Measurements from ENCODE around the gene TREX2. TPM values are rescaled to one million over a fixed set of nuclear protein-coding genes. Genes with fewer than 3 reads are reported as not detected.

Gene TREX2
- total RNA-seq, 1 experiment from 2014 or later = 1.1 TPM

DNA sequence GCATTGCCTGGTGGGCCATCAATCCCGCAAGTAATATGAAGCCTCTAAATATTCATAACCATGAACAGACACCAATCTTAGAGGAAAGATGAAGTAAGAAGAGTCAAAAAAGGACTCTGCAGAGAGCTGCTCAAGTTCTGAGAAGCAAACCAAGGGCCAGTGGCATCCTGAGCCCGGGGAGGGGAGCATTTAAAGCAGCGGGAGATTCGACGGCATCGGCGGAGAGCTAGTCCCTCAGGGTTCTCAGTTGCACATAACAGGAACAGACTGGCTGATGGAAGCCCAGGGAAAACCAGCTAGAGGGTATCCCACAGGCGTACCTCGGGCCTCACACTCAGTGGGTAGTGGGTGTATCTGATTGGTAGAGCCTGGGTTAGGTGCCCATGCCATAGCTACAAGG, 39.8 kb downstream of the TREX2 start:
- Histone ChIP-seq H3K4me1 (ENCODE audit: insufficient read depth, low read length) (no peaks in the 10 kb centered on the region), H2BK15ac (ENCODE audit: low read depth, low read length) (no peak overlapping the region), H4K91ac (ENCODE audit: insufficient read length, low read depth, low read length) (no peak overlapping the region), H3K27me3 (ENCODE audit: insufficient read depth, low read length) (peaks cover 3% of the 10 kb centered on the region; the same call in 1 of the 2 replicates), H2AFZ (ENCODE audit: low read length) (no peak overlapping the region), H3K4me2 (ENCODE audit: insufficient read depth, insufficient read length, low read length) (no peak overlapping the region), H3K23me2 (ENCODE audit: insufficient read length, low read depth, low read length, poor library complexity, severe bottlenecking) (no peaks in the 10 kb centered on the region), H3K4ac (ENCODE audit: low read depth, low read length) (no peak overlapping the region), H4K20me1 (ENCODE audit: control insufficient read depth, insufficient read depth, insufficient read length) (no peaks in the 10 kb centered on the region), H4K8ac (replicated peaks; ENCODE audit: insufficient read length, low read depth, low read length) (no peak overlapping the region), H3K23ac (ENCODE audit: insufficient read length, low read depth, low read length) (no peak overlapping the region), H3K79me2 (ENCODE audit: insufficient read depth, low read length) (no peaks in the 10 kb centered on the region), H3K27ac (ENCODE audit: insufficient read length, low read depth, low read length) (no peak overlapping the region), H2BK12ac (ENCODE audit: insufficient read length, low read depth, low read length) (no peak overlapping the region), H3K18ac (ENCODE audit: insufficient read length, low read depth, low read length) (no peak overlapping the region), H2BK120ac (ENCODE audit: low read depth, low read length, poor library complexity, severe bottlenecking) (no peak overlapping the region), H2BK20ac (ENCODE audit: low read depth, low read length, poor library complexity, severe bottlenecking) (no peak overlapping the region), H3K9ac (ENCODE audit: extremely low read depth, insufficient read length, low read length) (no peak overlapping the region), H2BK5ac (ENCODE audit: insufficient read length, low read length) (no peak overlapping the region), H3K14ac (ENCODE audit: insufficient read depth, low read length) (no peak overlapping the region), H3T11ph (ENCODE audit: low read length) (no peak overlapping the region), H3K79me1 (ENCODE audit: insufficient read depth, low read depth, low read length, poor library complexity, severe bottlenecking) (no peaks in the 10 kb centered on the region), H3K56ac (ENCODE audit: insufficient read length, low read depth, low read length) (no peak overlapping the region), H3K9me3 (ENCODE audit: control insufficient read depth, low read depth, low read length) (peaks cover 16% of the 10 kb centered on the region), H2AK5ac (ENCODE audit: insufficient read length, low read length) (no peak overlapping the region), H4K5ac (ENCODE audit: insufficient read length, low read depth, low read length) (no peak overlapping the region)
- Mint-ChIP-seq H3K27ac (no peak overlapping the region), H3K27me3 (ENCODE audit: low read depth) (peaks cover 47% of the 10 kb centered on the region), H3K4me3 (no peak overlapping the region), H3K36me3 (ENCODE audit: insufficient read depth in 1 of 3, low read depth in 3 of 3) (peaks cover 6 to 19% (median 10%) of the 10 kb centered on the region in 3 experiments), H3K9me3 (peaks cover 68 to 85% of the 10 kb centered on the region in 2 experiments), H3K4me1 (peaks cover 2 to 4% of the 10 kb centered on the region in 2 experiments; a peak in 2 of 4 replicates)
- DNase-seq = no peak
- no CpG with 5 or more reads among the region's 9 CpGs for WGBS (ENCODE audit: extremely low coverage, insufficient read length, low lambda C conversion rate)
- TF ChIP-seq, protein P1, sequence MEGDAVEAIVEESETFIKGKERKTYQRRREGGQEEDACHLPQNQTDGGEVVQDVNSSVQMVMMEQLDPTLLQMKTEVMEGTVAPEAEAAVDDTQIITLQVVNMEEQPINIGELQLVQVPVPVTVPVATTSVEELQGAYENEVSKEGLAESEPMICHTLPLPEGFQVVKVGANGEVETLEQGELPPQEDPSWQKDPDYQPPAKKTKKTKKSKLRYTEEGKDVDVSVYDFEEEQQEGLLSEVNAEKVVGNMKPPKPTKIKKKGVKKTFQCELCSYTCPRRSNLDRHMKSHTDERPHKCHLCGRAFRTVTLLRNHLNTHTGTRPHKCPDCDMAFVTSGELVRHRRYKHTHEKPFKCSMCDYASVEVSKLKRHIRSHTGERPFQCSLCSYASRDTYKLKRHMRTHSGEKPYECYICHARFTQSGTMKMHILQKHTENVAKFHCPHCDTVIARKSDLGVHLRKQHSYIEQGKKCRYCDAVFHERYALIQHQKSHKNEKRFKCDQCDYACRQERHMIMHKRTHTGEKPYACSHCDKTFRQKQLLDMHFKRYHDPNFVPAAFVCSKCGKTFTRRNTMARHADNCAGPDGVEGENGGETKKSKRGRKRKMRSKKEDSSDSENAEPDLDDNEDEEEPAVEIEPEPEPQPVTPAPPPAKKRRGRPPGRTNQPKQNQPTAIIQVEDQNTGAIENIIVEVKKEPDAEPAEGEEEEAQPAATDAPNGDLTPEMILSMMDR (conservative IDR thresholded peaks at IDR 0.05) = no peak

Data from H9 (cell line).